HCT116 (cell line): ENCODE results near the gene RASGRF2. TPM values are rescaled to one million over a fixed set of nuclear protein-coding genes. Genes with fewer than 3 reads are reported as not detected.

ENCODE experiments used
- ATAC-seq: fragments of 200-7000 bp; cut with Tn5 transposase; 2 replicates; pipeline ENCODE4 v1.9.1; 2020; ENCODE audit warnings: mild to moderate bottlenecking, moderate library complexity
- BruUV-seq: library from RNA; stranded (reverse); fragments of 400-500 nt; replicated peaks from 2 replicates; lab custom pipeline; 2021; lab: Mats Ljungman, UMichigan
- CTCF ChIA-PET: fragments of 300-600 bp; sonication (Branson Sonifier 250); formaldehyde crosslinking; loops from one replicate; lab custom pipeline; 2021; ENCODE audit warnings: antibody characterized with exemption; lab: Charles Lee
- POLR2A ChIA-PET: fragments of 300-600, 350-600 bp; sonication (Branson Sonifier 250); formaldehyde crosslinking; loops from one replicate; lab custom pipeline; 2021; ENCODE audit warnings: antibody characterized with exemption; lab: Charles Lee
- RAD21 ChIA-PET, 2 experiments: fragments of 300-600 bp; sonication (Branson Sonifier 250); formaldehyde crosslinking; loops; one replicate each; lab custom pipeline; 2023; ENCODE audit warnings: low total read pairs in 2 of 2; ENCODE audit not compliant: uncharacterized antibody in 2 of 2, unreplicated experiment in 2 of 2, low non-redundant PET in 1 of 2; lab: Charles Lee
- DNase-seq: peaks from one replicate; pipeline ENCODE4 v3.0.0-alpha.2; 2010; ENCODE audit warnings: low read depth, low spot score
- H2AFZ ChIP-seq: fragments of 200-600 bp; shearing (Covaris generic), sonication (generic); 2 replicates; pipeline ENCODE4 v1.6.1; 2017; ENCODE audit warnings: low read depth, mixed run types, mixed read lengths, antibody characterized with exemption, low read length; ENCODE audit not compliant: poor library complexity, severe bottlenecking
- H3K27ac ChIP-seq: 2 replicates; pipeline ENCODE4 v1.5.1; 2012; ENCODE audit warnings: low read depth, low read length
- H3K27me3 ChIP-seq: fragments of 200-600 bp; sonication (generic); 2 replicates; pipeline ENCODE4 v1.6.1; 2016; ENCODE audit warnings: mixed run types, low read length, mixed read lengths; ENCODE audit not compliant: insufficient read depth
- H3K36me3 ChIP-seq, 2 experiments: fragments of 200-500 bp in 1 of 2; fragments of 200-600 bp in 1 of 2; sonication (Bioruptor generic) in 1 of 2; sonication (generic) in 1 of 2; 2 replicates each; pipeline versions ENCODE4 v1.5.1 to v1.6.1; 2014 to 2016; ENCODE audit warnings: low read length in 2 of 2, inconsistent platforms in 1 of 2, mixed read lengths in 1 of 2, mixed run types in 1 of 2; ENCODE audit not compliant: insufficient read depth in 2 of 2, control insufficient read depth in 1 of 2
- H3K4me1 ChIP-seq, 2 experiments: fragments of 200-600 bp in 1 of 2; sonication (generic) in 1 of 2; 2 replicates each; pipeline versions ENCODE4 v1.5.1 to v1.6.1; 2012 to 2017; ENCODE audit warnings: low read length in 2 of 2, inconsistent platforms in 1 of 2, mild to moderate bottlenecking in 1 of 2, mixed read lengths in 1 of 2, mixed run types in 1 of 2, moderate library complexity in 1 of 2; ENCODE audit not compliant: insufficient read depth in 2 of 2, control insufficient read depth in 1 of 2
- H3K4me2 ChIP-seq: fragments of 200-600 bp; sonication (generic); 2 replicates; pipeline ENCODE4 v1.6.1; 2017; ENCODE audit warnings: mixed run types, low read length, mixed read lengths
- H3K4me3 ChIP-seq, 2 experiments: fragments of 200-600 bp in 1 of 2; sonication (generic) in 1 of 2; replicated peaks in 1 of 2; 2 replicates each; pipeline ENCODE4 v1.5.1; 2011 to 2016; ENCODE audit warnings: low read length in 2 of 2, control low read depth in 1 of 2, low read depth in 1 of 2, mild to moderate bottlenecking in 1 of 2, mixed read lengths in 1 of 2, mixed run types in 1 of 2
- H3K79me2 ChIP-seq: fragments of 200-600 bp; sonication (generic); 2 replicates; pipeline ENCODE4 v1.6.1; 2017; ENCODE audit warnings: mild to moderate bottlenecking, mixed run types, low read length, moderate library complexity, mixed read lengths; ENCODE audit not compliant: insufficient read depth
- H3K9ac ChIP-seq: fragments of 200-600 bp; sonication (generic); 2 replicates; pipeline ENCODE4 v1.6.1; 2016; ENCODE audit warnings: low read length, mixed read lengths
- H3K9me2 ChIP-seq: fragments of 200-600 bp; sonication (generic), shearing (Covaris generic); 2 replicates; pipeline ENCODE4 v1.6.1; 2017; ENCODE audit warnings: mixed run types, mild to moderate bottlenecking, moderate library complexity; ENCODE audit not compliant: insufficient read depth
- H3K9me3 ChIP-seq, 2 experiments: fragments of 200-500 bp in 1 of 2; fragments of 200-600 bp in 1 of 2; sonication (Bioruptor generic) in 1 of 2; sonication (generic) in 1 of 2; 2 replicates each; pipeline ENCODE4 v1.6.1; 2014 to 2017; ENCODE audit warnings: low read length in 2 of 2, mixed read lengths in 2 of 2, inconsistent platforms in 1 of 2, low read depth in 1 of 2, mild to moderate bottlenecking in 1 of 2, mixed run types in 1 of 2, moderate library complexity in 1 of 2; ENCODE audit not compliant: control insufficient read depth in 1 of 2, insufficient read depth in 1 of 2
- H4K20me1 ChIP-seq: fragments of 200-600 bp; sonication (generic), shearing (Covaris generic); 2 replicates; pipeline ENCODE4 v1.6.1; 2017; ENCODE audit warnings: mixed run types, mild to moderate bottlenecking, moderate library complexity; ENCODE audit not compliant: insufficient read depth
- CBX3 ChIP-seq: IDR thresholded peaks from 2 replicates; pipeline ENCODE4 v1.6.1; 2012; ENCODE audit warnings: low read depth
- CEBPB ChIP-seq: IDR thresholded peaks from 2 replicates; pipeline ENCODE4 v1.6.1; 2012; ENCODE audit warnings: low read depth
- ELF1 ChIP-seq: IDR thresholded peaks from 2 replicates; pipeline ENCODE4 v1.6.1; 2012; ENCODE audit warnings: low read depth, borderline replicate concordance
- EZH2phosphoT487 ChIP-seq: fragments of 200-600 bp; IDR thresholded peaks from 2 replicates; pipeline ENCODE4 v1.6.1; 2018; ENCODE audit warnings: antibody characterized with exemption, borderline replicate concordance
- FOSL1 ChIP-seq: IDR thresholded peaks from 2 replicates; pipeline ENCODE4 v1.6.1; 2012; ENCODE audit warnings: low read depth
- MAX ChIP-seq: IDR thresholded peaks from 2 replicates; pipeline ENCODE4 v1.6.1; 2012
- POLR2AphosphoS5 ChIP-seq: IDR thresholded peaks from 2 replicates; pipeline ENCODE4 v1.6.1; 2011; ENCODE audit warnings: mild to moderate bottlenecking, low read depth, low read length, moderate library complexity
- REST ChIP-seq: IDR thresholded peaks from 2 replicates; pipeline ENCODE4 v1.6.1; 2012; ENCODE audit warnings: low read depth
- SP1 ChIP-seq: IDR thresholded peaks from 2 replicates; pipeline ENCODE4 v1.6.1; 2012; ENCODE audit warnings: low read depth
- SRF ChIP-seq: IDR thresholded peaks from 2 replicates; pipeline ENCODE4 v1.6.1; 2012; ENCODE audit warnings: low read depth
- YY1 ChIP-seq: IDR thresholded peaks from 2 replicates; pipeline ENCODE4 v1.6.1; 2011; ENCODE audit warnings: low read length, low read depth, moderate library complexity, mild to moderate bottlenecking; ENCODE audit not compliant: insufficient replicate concordance; ENCODE audit errors: extremely low read depth
- ZFX ChIP-seq: fragments of 450-650 bp; IDR thresholded peaks from 2 replicates; pipeline ENCODE4 v1.6.1; 2017
- intact Hi-C: fragments of 100-400 bp; cut with micrococcal nuclease; formaldehyde crosslinking; loops from 2 replicates; pipeline ENCODE4 v1.10.0; 2022
- total RNA-seq: library from RNA; stranded (reverse); gene quantifications from one replicate; pipeline ENCODE4 v1.2.1, GENCODE V29; 2021; ENCODE audit not compliant: unreplicated experiment

RASGRF2 gene
- total RNA-seq, 1 experiment from 2014 or later, result 0.05 TPM

- H3K4me1 ChIP-seq, result no peaks in the 10 kb centered on the region
- no peak overlapping the region for H3K27ac ChIP-seq
- H3K4me3 ChIP-seq, result no peak overlapping the region
- RAD21 ChIA-PET, result no interaction called here
- no peak for ATAC-seq
- intact Hi-C loops, result loop anchor here (2.0 kb wide), 2 partner anchors 452 to 478 kb away; no protein-coding TSS in a partner anchor
- no peak for TF ChIP-seq MAX
- no peak for TF ChIP-seq SRF
- no peak for TF ChIP-seq CBX3
- no peak for TF ChIP-seq EZH2phosphoT487
- no peak for TF ChIP-seq YY1
- no peak for TF ChIP-seq ZFX
- TF ChIP-seq SP1, result no peak
- no peak for TF ChIP-seq ELF1
- no peak for TF ChIP-seq CEBPB
- no peak for TF ChIP-seq POLR2AphosphoS5
- TF ChIP-seq REST, result no peak
- no peak for TF ChIP-seq FOSL1
- TF ChIP-seq, all 23 proteins: peak for 0
- no peak for DNase-seq
- Histone ChIP-seq H4K20me1 (no peaks in the 10 kb centered on the region), H3K4me2 (no peak overlapping the region), H3K9ac (no peak overlapping the region), H3K9me2 (no peaks in the 10 kb centered on the region), H2AFZ (no peak overlapping the region), H3K27me3 (no peaks in the 10 kb centered on the region), H3K36me3 (no peaks in the 10 kb centered on the region), H3K79me2 (no peaks in the 10 kb centered on the region), H3K9me3 (no peaks in the 10 kb centered on the region)
- POLR2A ChIA-PET, result no interaction called here
- CTCF ChIA-PET, result no interaction called here
- no TSS peak for BruUV-seq
These were observed 204.3 kb downstream of the RASGRF2 start for GRCh38 chr5:81164476-81164875.
